ENCODE data around the gene CCDC81. TPM values are rescaled to one million over a fixed set of nuclear protein-coding genes. Genes with fewer than 3 reads are reported as not detected.

Gene CCDC81
- total RNA-seq (1 to 10 TPM in 1 of 9 donors, under 1 TPM in 7, not detected in 1; 0.26 to 1.2 (median 0.36) TPM), polyA plus RNA-seq (under 1 TPM; 0.17 to 0.27 TPM)
- long read RNA-seq, donor 1 = 0 reads
- long read RNA-seq, donor 2 = 0 reads
- long read RNA-seq, donor 3 = 0 reads

DNA sequence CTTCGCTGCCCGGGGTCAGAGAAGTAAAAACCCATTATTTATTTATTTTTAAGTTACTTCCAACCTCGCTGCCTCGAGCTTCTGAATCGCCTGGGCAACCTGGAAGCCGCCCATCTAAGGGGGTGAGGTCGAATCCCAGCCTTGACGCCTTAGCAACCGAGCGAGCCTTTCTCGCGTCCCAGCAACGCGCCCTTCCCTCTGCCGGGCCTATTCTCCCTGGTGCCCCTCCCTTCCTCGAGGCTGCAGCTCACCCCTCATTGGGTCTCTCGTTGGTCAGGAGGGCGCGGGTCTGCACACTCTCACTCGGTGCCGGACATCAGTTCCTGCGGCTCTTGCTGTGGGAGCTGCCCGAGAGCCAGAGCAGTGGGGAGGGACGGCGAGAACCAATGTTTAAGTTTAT, at the start of gene CCDC81:
Gene CCDC81, plus strand, starts transcription at position 302 of the 400 bp plus-strand sequence. CDS start 277 bp downstream, outside the sequence.
- Histone ChIP-seq H3K27ac (no peak within 1 kb of the TSS), H3K4me3 (peak within 1 kb of the TSS in 8 of 12 donors; percentile 4 to 43 (median 22)), H3K27me3 (no peaks in the 10 kb centered on the region), H3K4me1 (peaks cover 0 to 7% (median 0%) of the 10 kb centered on the region in 12 donors), H3K9me3 (peaks cover 0 to 10% (median 0%) of the 10 kb centered on the region in 12 donors), H3K36me3 (no peaks in the 10 kb centered on the region)
- WGBS, 4 donors = 9 to 11% (median 11%) methylated on average over 25 of the region's 25 CpGs
- DNase-seq (peak in 2 of 5 donors; percentile 8 to 61), ATAC-seq (peak in 3 of 4 donors; percentile 18 to 37 (median 22))
- TF ChIP-seq, protein P1, sequence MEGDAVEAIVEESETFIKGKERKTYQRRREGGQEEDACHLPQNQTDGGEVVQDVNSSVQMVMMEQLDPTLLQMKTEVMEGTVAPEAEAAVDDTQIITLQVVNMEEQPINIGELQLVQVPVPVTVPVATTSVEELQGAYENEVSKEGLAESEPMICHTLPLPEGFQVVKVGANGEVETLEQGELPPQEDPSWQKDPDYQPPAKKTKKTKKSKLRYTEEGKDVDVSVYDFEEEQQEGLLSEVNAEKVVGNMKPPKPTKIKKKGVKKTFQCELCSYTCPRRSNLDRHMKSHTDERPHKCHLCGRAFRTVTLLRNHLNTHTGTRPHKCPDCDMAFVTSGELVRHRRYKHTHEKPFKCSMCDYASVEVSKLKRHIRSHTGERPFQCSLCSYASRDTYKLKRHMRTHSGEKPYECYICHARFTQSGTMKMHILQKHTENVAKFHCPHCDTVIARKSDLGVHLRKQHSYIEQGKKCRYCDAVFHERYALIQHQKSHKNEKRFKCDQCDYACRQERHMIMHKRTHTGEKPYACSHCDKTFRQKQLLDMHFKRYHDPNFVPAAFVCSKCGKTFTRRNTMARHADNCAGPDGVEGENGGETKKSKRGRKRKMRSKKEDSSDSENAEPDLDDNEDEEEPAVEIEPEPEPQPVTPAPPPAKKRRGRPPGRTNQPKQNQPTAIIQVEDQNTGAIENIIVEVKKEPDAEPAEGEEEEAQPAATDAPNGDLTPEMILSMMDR (IDR thresholded peaks at IDR 0.05) = no peak
- TF ChIP-seq POLR2A (IDR thresholded peaks at IDR 0.05) = no peak
- intact Hi-C loops (cut with DNase I) = no loop called here

DNA sequence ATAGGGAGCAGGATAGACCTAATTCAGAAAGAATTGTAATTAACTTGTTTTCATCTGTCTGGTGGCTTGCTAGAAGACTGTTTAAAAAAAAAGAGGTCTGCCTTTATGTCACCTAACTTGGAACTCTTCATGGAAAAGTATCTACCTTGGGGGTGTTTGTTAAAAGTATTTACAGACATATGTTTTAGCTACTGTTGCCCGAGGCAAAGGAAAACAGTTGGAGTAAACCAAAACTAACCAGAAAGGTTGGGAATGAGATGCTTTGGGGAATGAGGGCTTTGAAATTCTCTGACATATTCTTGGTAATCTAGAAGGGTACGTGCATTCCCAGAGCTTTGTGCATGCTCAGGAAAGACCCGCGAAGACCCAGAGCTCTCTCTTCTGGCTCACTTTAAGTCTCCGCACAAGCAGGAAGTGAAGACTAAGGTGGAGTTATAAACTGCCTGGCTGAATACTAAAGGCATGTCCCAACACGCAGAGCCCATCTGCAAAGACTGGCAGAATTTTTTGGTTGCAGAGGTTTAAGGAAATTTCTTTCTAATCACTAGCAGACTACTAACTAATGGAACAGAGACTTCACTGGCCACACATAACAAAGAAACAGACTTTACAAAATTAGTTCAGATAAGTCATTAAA, 39.4 kb upstream of the CCDC81 start:
- H3K27me3 ChIP-seq = no peaks in the 10 kb centered on the region
- ATAC-seq (no peak), DNase-seq (no peak)
- peaks cover 0 to 62% (median 36%) of the 10 kb centered on the region in 9 donors for H3K36me3 ChIP-seq
- TF ChIP-seq, protein P1 (IDR thresholded peaks at IDR 0.05) = no peak
- no peak for TF ChIP-seq POLR2A (IDR thresholded peaks at IDR 0.05)
- H3K4me3 ChIP-seq = no peak overlapping the region
- H3K4me1 ChIP-seq = peaks cover 0 to 6% (median 0%) of the 10 kb centered on the region in 12 donors
- H3K9me3 ChIP-seq = no peaks in the 10 kb centered on the region
- no peak overlapping the region for H3K27ac ChIP-seq
- 96 to 98% (median 96%) methylated on average over 6 of the region's 6 CpGs for WGBS, 4 donors
- intact Hi-C loops (cut with DNase I) = no loop called here

DNA sequence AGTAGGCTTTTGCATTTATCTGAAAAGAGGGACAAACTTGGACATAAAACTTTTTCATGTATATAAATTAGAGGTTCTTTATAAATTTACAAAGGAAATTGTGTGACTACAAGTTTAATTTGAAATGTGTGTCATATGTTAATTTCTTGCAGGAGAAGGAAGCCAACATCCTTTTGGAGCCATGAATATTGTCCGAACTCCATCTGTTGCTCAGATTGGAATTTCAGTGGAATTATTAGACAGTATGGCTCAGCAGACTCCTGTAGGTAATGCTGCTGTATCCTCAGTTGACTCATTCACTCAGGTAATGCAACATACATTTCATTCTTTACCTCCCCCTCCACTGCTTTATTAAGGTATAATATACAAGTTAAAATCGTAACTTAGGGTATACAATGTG, 37.5 kb upstream of the CCDC81 start:
- intact Hi-C loops (cut with DNase I) = no loop called here
- Histone ChIP-seq H3K9me3 (no peaks in the 10 kb centered on the region), H3K27ac (no peak overlapping the region), H3K4me1 (peaks cover 0 to 4% (median 0%) of the 10 kb centered on the region in 12 donors), H3K4me3 (no peak overlapping the region), H3K36me3 (peaks cover 0 to 62% (median 33%) of the 10 kb centered on the region in 9 donors), H3K27me3 (no peaks in the 10 kb centered on the region)
- TF ChIP-seq, protein P1 (IDR thresholded peaks at IDR 0.05) = no peak
- TF ChIP-seq POLR2A (IDR thresholded peaks at IDR 0.05) = no peak
- ATAC-seq = no peak
- WGBS, 4 donors = 91 to 97% (median 95%) methylated on average over 2 of the region's 2 CpGs
- DNase-seq = no peak

DNA sequence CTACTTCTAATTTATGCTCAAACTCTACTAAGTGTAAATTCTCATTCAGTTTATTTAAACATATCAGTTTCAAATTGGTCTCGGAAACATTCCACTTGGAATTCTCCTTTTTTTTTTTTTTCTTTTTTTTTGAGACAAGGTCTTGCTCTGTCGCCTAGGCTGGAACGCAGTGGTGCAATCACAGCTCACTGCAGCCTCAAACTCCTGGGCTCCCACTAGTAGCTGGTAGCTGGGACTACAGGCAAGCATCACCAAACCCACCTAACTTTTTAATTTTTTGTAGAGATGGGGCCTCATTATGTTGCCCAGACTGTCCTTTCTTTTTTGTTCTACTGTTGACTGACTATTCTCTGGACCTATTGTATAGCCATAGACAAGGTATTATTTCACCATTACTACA, 33.3 kb upstream of the CCDC81 start:
- no peak for TF ChIP-seq POLR2A (IDR thresholded peaks at IDR 0.05)
- Histone ChIP-seq H3K9me3 (no peaks in the 10 kb centered on the region), H3K27ac (no peak overlapping the region), H3K4me3 (no peak overlapping the region), H3K4me1 (no peaks in the 10 kb centered on the region), H3K27me3 (no peaks in the 10 kb centered on the region), H3K36me3 (peaks cover 0 to 50% (median 40%) of the 10 kb centered on the region in 9 donors)
- ATAC-seq = no peak
- DNase-seq = no peak
- 89 to 94% (median 91%) methylated on average over 3 of the region's 3 CpGs for WGBS, 4 donors
- intact Hi-C loops (cut with DNase I) = no loop called here
